ENCODE measurements around the gene MACROD2.

The MACROD2 gene

GRCh38 chr20:14667226-14667625 lies 671.9 kb downstream of the MACROD2 start:
- Histone ChIP-seq H3K4me3 (ENCODE audit: low read depth in 1 of 2, low read length in 2 of 2) (no peak overlapping the region), H3K27ac (ENCODE audit: low read length) (no peak overlapping the region), H3K4me1 (ENCODE audit: control insufficient read depth in 1 of 2, insufficient read depth in 2 of 2, low read length in 2 of 2) (peaks cover 0 to 3% of the 10 kb centered on the region in 2 donors), H3K27me3 (ENCODE audit: low read depth, low read length) (no peaks in the 10 kb centered on the region), H3K9me3 (ENCODE audit: control insufficient read depth in 1 of 2, low read length in 2 of 2) (no peaks in the 10 kb centered on the region), H3K36me3 (ENCODE audit: control insufficient read depth in 1 of 2, insufficient read depth in 2 of 2, low read length in 2 of 2) (no peaks in the 10 kb centered on the region)

DNA sequence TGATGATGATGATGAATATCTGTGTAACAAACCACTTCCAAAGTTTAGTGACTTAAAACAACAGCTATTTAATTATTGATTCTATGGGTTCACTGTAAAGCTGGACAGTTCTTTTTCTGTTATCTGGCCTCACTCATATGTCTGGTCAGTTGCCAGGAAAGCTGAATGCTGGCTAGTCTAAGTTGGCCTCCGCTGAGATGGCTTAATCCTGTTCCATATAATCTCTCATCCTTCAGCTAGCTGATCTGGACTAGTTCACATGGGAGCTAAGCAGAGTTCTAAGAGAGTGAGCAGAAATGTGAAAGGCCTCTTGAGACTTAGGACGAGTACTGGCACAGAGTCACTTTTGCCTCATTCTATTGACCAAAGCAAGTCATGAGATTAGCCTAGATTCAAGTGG lies 676.8 kb downstream of the MACROD2 start:
- no peak overlapping the region for H3K4me3 ChIP-seq (ENCODE audit: low read depth in 1 of 2, low read length in 2 of 2)
- no peaks in the 10 kb centered on the region for H3K27me3 ChIP-seq (ENCODE audit: low read depth, low read length)
- H3K4me1 ChIP-seq (ENCODE audit: control insufficient read depth in 1 of 2, insufficient read depth in 2 of 2, low read length in 2 of 2): peaks cover 0 to 4% of the 10 kb centered on the region in 2 donors
- H3K9me3 ChIP-seq (ENCODE audit: control insufficient read depth in 1 of 2, low read length in 2 of 2): no peaks in the 10 kb centered on the region
- no peak overlapping the region for H3K27ac ChIP-seq (ENCODE audit: low read length)
- H3K36me3 ChIP-seq (ENCODE audit: control insufficient read depth in 1 of 2, insufficient read depth in 2 of 2, low read length in 2 of 2): no peaks in the 10 kb centered on the region

GRCh38 chr20:14673164-14673563 lies 677.8 kb downstream of the MACROD2 start:
- no peak overlapping the region for H3K27ac ChIP-seq (ENCODE audit: low read length)
- peaks cover 0 to 4% of the 10 kb centered on the region in 2 donors for H3K4me1 ChIP-seq (ENCODE audit: control insufficient read depth in 1 of 2, insufficient read depth in 2 of 2, low read length in 2 of 2)
- H3K4me3 ChIP-seq (ENCODE audit: low read depth in 1 of 2, low read length in 2 of 2): no peak overlapping the region
- no peaks in the 10 kb centered on the region for H3K36me3 ChIP-seq (ENCODE audit: control insufficient read depth in 1 of 2, insufficient read depth in 2 of 2, low read length in 2 of 2)
- H3K27me3 ChIP-seq (ENCODE audit: low read depth, low read length): no peaks in the 10 kb centered on the region
- no peaks in the 10 kb centered on the region for H3K9me3 ChIP-seq (ENCODE audit: control insufficient read depth in 1 of 2, low read length in 2 of 2)

DNA sequence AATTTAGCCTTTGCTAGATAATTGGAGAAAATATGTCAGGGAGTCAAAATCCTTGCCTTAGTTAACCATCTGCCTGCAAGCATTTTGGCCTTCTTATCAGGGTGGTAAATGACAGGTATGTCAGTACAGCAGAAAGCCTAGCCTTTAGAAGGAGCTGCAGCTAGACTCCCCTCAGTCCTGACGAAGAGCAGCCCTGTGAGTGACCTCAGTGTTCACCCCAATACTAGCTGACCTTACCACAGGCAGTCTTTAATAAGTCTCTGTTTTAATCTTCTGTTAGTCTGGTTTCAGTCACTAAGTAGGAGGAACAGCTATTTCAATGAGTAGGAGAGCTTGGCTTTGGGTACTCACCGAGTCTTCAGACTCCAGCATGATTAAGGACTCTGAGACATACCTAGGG lies 682.1 kb downstream of the MACROD2 start:
- no peaks in the 10 kb centered on the region for H3K4me1 ChIP-seq (ENCODE audit: control insufficient read depth in 1 of 2, insufficient read depth in 2 of 2, low read length in 2 of 2)
- no peak overlapping the region for H3K4me3 ChIP-seq (ENCODE audit: low read depth in 1 of 2, low read length in 2 of 2)
- H3K36me3 ChIP-seq (ENCODE audit: control insufficient read depth in 1 of 2, insufficient read depth in 2 of 2, low read length in 2 of 2): no peaks in the 10 kb centered on the region
- H3K27ac ChIP-seq (ENCODE audit: low read length): no peak overlapping the region
- no peaks in the 10 kb centered on the region for H3K9me3 ChIP-seq (ENCODE audit: control insufficient read depth in 1 of 2, low read length in 2 of 2)
- no peaks in the 10 kb centered on the region for H3K27me3 ChIP-seq (ENCODE audit: low read depth, low read length)

- Histone ChIP-seq H3K4me3 (ENCODE audit: low read depth in 1 of 2, low read length in 2 of 2) (no peak overlapping the region), H3K27me3 (ENCODE audit: low read depth, low read length) (no peaks in the 10 kb centered on the region), H3K4me1 (ENCODE audit: control insufficient read depth in 1 of 2, insufficient read depth in 2 of 2, low read length in 2 of 2) (no peaks in the 10 kb centered on the region), H3K27ac (ENCODE audit: low read length) (no peak overlapping the region), H3K9me3 (ENCODE audit: control insufficient read depth in 1 of 2, low read length in 2 of 2) (no peaks in the 10 kb centered on the region), H3K36me3 (ENCODE audit: control insufficient read depth in 1 of 2, insufficient read depth in 2 of 2, low read length in 2 of 2) (no peaks in the 10 kb centered on the region)
Measured at GRCh38 chr20:14685183-14685582, 689.9 kb downstream of the MACROD2 start.

DNA sequence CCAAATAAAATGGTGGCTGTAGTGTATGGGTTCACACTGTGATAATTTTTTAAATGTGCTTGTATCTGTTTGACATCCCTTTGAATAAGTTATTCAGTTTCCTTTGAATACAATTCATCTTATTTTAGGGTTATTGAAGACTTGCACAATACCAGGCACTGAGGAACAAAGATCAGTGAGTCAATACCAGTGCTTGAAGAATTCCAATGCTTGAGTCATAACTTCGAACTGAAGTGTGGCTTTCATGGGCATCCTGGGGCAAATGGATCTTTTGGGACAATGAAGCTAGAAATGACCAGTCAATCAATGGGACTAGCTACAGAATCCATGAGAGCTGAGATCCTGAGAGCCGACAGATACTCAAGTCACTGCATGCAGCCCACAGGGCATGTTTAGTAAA lies 692.0 kb downstream of the MACROD2 start:
- H3K4me1 ChIP-seq (ENCODE audit: control insufficient read depth in 1 of 2, insufficient read depth in 2 of 2, low read length in 2 of 2): no peaks in the 10 kb centered on the region

GRCh38 chr20:14688005-14688404 lies 692.7 kb downstream of the MACROD2 start:
- Histone ChIP-seq H3K4me1 (ENCODE audit: control insufficient read depth in 1 of 2, insufficient read depth in 2 of 2, low read length in 2 of 2) (no peaks in the 10 kb centered on the region), H3K4me3 (ENCODE audit: low read depth in 1 of 2, low read length in 2 of 2) (no peak overlapping the region), H3K27ac (ENCODE audit: low read length) (no peak overlapping the region), H3K9me3 (ENCODE audit: control insufficient read depth in 1 of 2, low read length in 2 of 2) (no peaks in the 10 kb centered on the region), H3K27me3 (ENCODE audit: low read depth, low read length) (no peaks in the 10 kb centered on the region), H3K36me3 (ENCODE audit: control insufficient read depth in 1 of 2, insufficient read depth in 2 of 2, low read length in 2 of 2) (no peaks in the 10 kb centered on the region)

More for the DNA sequence above, 692.0 kb downstream of the MACROD2 start:
- Histone ChIP-seq H3K4me3 (ENCODE audit: low read depth in 1 of 2, low read length in 2 of 2) (no peak overlapping the region), H3K9me3 (ENCODE audit: control insufficient read depth in 1 of 2, low read length in 2 of 2) (no peaks in the 10 kb centered on the region), H3K27me3 (ENCODE audit: low read depth, low read length) (no peaks in the 10 kb centered on the region), H3K27ac (ENCODE audit: low read length) (no peak overlapping the region), H3K36me3 (ENCODE audit: control insufficient read depth in 1 of 2, insufficient read depth in 2 of 2, low read length in 2 of 2) (no peaks in the 10 kb centered on the region)

DNA sequence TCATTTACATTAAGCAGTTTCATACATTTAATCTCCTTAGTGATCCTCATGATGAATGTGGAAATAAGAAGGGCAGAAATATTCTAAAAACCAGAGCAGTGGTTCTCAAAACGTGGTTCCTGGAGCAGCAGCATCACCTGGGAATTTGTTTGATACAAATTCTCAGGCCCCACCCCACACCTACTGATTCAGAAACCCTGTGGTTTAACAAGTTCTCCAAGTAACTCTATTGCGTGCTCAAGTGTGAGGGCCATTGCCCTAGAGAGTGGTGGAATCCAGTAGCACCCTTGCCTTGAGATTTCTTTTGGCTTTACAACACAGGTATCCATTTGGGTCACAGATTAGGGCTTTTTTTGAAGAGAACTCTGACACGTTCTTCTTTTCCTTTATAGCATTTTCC lies 696.7 kb downstream of the MACROD2 start:
- no peaks in the 10 kb centered on the region for H3K27me3 ChIP-seq (ENCODE audit: low read depth, low read length)
- no peaks in the 10 kb centered on the region for H3K4me1 ChIP-seq (ENCODE audit: control insufficient read depth in 1 of 2, insufficient read depth in 2 of 2, low read length in 2 of 2)
- H3K4me3 ChIP-seq (ENCODE audit: low read depth in 1 of 2, low read length in 2 of 2): no peak overlapping the region
- no peaks in the 10 kb centered on the region for H3K9me3 ChIP-seq (ENCODE audit: control insufficient read depth in 1 of 2, low read length in 2 of 2)
- no peak overlapping the region for H3K27ac ChIP-seq (ENCODE audit: low read length)
- no peaks in the 10 kb centered on the region for H3K36me3 ChIP-seq (ENCODE audit: control insufficient read depth in 1 of 2, insufficient read depth in 2 of 2, low read length in 2 of 2)

DNA sequence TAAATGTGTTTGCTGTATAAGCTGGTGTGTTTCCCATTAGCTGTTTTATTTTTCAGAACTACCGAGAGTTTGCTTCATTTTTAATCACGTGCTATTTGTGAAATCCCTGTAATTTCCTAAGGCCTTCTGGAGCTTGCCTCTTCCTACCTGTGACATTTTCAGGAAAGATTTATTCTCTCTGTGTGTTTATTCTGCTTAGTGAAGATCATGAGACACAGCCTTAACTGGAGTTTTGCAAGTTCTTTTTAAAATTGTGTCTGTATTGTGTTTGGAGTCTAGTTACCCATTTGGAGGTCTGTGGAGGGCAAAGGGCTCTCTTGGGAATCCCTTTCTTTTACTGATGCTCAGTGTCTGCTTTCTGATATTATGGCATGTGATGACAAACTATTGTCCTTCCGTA lies 701.2 kb downstream of the MACROD2 start:
- Histone ChIP-seq H3K4me1 (ENCODE audit: control insufficient read depth in 1 of 2, insufficient read depth in 2 of 2, low read length in 2 of 2) (no peaks in the 10 kb centered on the region), H3K27me3 (ENCODE audit: low read depth, low read length) (no peaks in the 10 kb centered on the region), H3K9me3 (ENCODE audit: control insufficient read depth in 1 of 2, low read length in 2 of 2) (no peaks in the 10 kb centered on the region), H3K27ac (ENCODE audit: low read length) (no peak overlapping the region), H3K36me3 (ENCODE audit: control insufficient read depth in 1 of 2, insufficient read depth in 2 of 2, low read length in 2 of 2) (no peaks in the 10 kb centered on the region), H3K4me3 (ENCODE audit: low read depth in 1 of 2, low read length in 2 of 2) (no peak overlapping the region)

- Histone ChIP-seq H3K9me3 (ENCODE audit: control insufficient read depth in 1 of 2, low read length in 2 of 2) (no peaks in the 10 kb centered on the region), H3K27me3 (ENCODE audit: low read depth, low read length) (no peaks in the 10 kb centered on the region)
Measured at GRCh38 chr20:14696937-14697336, 701.6 kb downstream of the MACROD2 start.

DNA sequence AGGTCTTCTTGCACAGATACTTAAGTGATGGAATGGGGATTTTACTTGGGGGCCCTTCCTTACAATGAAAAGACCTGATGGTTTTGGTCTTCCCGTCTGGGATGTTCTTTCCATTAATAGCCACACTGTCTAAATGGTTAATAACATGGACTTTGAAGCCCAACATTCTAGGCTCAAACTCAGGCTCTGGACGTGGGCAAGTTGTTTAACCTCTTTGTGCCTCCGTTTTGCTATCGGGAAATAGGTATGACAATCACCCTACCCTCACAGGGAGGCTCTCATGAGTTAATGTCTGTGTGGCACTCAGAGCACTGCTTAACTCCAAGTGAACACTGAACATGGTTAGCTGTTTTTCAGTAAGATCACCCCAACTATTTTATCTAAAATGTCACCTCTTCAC lies 702.8 kb downstream of the MACROD2 start:
- no peak overlapping the region for H3K4me3 ChIP-seq (ENCODE audit: low read depth in 1 of 2, low read length in 2 of 2)
- no peaks in the 10 kb centered on the region for H3K4me1 ChIP-seq (ENCODE audit: control insufficient read depth in 1 of 2, insufficient read depth in 2 of 2, low read length in 2 of 2)
- H3K9me3 ChIP-seq (ENCODE audit: control insufficient read depth in 1 of 2, low read length in 2 of 2): no peaks in the 10 kb centered on the region
- H3K36me3 ChIP-seq (ENCODE audit: control insufficient read depth in 1 of 2, insufficient read depth in 2 of 2, low read length in 2 of 2): no peaks in the 10 kb centered on the region
- H3K27me3 ChIP-seq (ENCODE audit: low read depth, low read length): no peaks in the 10 kb centered on the region
- no peak overlapping the region for H3K27ac ChIP-seq (ENCODE audit: low read length)

More at GRCh38 chr20:14696937-14697336, 701.6 kb downstream of the MACROD2 start:
- Histone ChIP-seq H3K4me1 (ENCODE audit: control insufficient read depth in 1 of 2, insufficient read depth in 2 of 2, low read length in 2 of 2) (no peaks in the 10 kb centered on the region), H3K4me3 (ENCODE audit: low read depth in 1 of 2, low read length in 2 of 2) (no peak overlapping the region), H3K27ac (ENCODE audit: low read length) (no peak overlapping the region), H3K36me3 (ENCODE audit: control insufficient read depth in 1 of 2, insufficient read depth in 2 of 2, low read length in 2 of 2) (no peaks in the 10 kb centered on the region)

DNA sequence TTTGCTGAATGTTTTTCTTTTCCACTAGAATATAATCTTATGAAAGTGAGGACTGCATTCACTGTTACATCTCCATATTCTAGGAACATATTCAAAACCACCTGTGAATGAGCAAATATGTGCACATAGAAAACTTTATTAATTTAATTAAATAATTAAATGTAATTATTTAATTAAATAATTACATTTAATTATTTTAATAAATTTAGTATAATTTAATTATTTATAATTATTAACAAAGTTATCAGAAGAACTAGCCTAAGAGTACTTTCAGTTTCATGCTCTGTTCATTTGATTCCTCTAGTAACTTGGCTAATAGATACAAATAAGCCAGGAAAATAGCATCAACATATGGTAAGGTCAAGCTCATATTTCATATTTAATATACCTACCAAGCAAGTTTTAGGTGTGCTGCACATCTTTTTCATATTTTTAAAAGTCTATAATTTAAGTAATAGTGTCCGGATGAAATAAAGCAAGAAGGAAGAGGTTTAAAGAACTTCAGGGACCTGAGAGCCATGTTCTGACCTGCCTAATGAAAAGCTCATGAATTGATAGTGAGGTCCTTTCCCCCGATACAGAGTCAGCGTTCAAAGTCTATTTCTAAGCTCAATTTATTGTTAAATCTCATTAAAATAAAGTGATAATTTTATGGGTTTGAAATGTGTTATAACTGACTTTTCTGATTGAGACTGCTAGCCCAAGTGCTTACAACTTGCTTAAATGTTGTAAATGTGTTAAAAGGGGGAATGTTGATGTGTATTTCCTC lies 703.5 kb downstream of the MACROD2 start:
- Histone ChIP-seq H3K27me3 (ENCODE audit: low read depth, low read length) (no peaks in the 10 kb centered on the region), H3K4me3 (ENCODE audit: low read depth in 1 of 2, low read length in 2 of 2) (no peak overlapping the region), H3K4me1 (ENCODE audit: control insufficient read depth in 1 of 2, insufficient read depth in 2 of 2, low read length in 2 of 2) (no peaks in the 10 kb centered on the region), H3K27ac (ENCODE audit: low read length) (no peak overlapping the region), H3K36me3 (ENCODE audit: control insufficient read depth in 1 of 2, insufficient read depth in 2 of 2, low read length in 2 of 2) (no peaks in the 10 kb centered on the region), H3K9me3 (ENCODE audit: control insufficient read depth in 1 of 2, low read length in 2 of 2) (no peaks in the 10 kb centered on the region)

Measured in muscle layer of duodenum (tissue), 2 donors.